Caco-2 (cell line): ENCODE results near the gene FAM83E. TPM values are rescaled to one million over a fixed set of nuclear protein-coding genes. Genes with fewer than 3 reads are reported as not detected.

Experiments used
- BruUV-seq: library from RNA; stranded (reverse); fragments of 400-500 nt; replicated peaks from 2 replicates; lab custom pipeline; 2021; lab: Mats Ljungman, UMichigan
- CTCF ChIA-PET: fragments of 300-600 bp; sonication (Branson Sonifier 250); formaldehyde crosslinking; loops from one replicate; lab custom pipeline; 2022; ENCODE audit warnings: antibody characterized with exemption; lab: Charles Lee
- POLR2A ChIA-PET: fragments of 300-600 bp; sonication (Branson Sonifier 250); formaldehyde crosslinking; loops from one replicate; lab custom pipeline; 2022; ENCODE audit warnings: antibody characterized with exemption; lab: Charles Lee
- DNase-seq, 2 experiments: peaks; one replicate each; pipeline versions ENCODE4 v3.0.0 to v3.0.0-alpha.2; 2020 to 2022
- H3K27me3 ChIP-seq: replicated peaks from 2 replicates; pipeline ENCODE4 v1.6.0; 2011; ENCODE audit warnings: low read length; ENCODE audit not compliant: control insufficient read depth, insufficient read depth
- H3K36me3 ChIP-seq: 2 replicates; pipeline ENCODE4 v1.5.1; 2011; ENCODE audit warnings: low read length; ENCODE audit not compliant: control insufficient read depth, insufficient read depth
- H3K4me1 ChIP-seq: fragments of 250-450 bp; sonication (Bioruptor Pico); 2 replicates; pipeline ENCODE4 v1.5.1; 2020; ENCODE audit warnings: mild to moderate bottlenecking
- H3K4me3 ChIP-seq: 2 replicates; pipeline ENCODE4 v1.5.1; 2011; ENCODE audit warnings: low read depth, mild to moderate bottlenecking, control low read depth, low read length
- H3K9me3 ChIP-seq: fragments of 250-450 bp; sonication (Bioruptor Pico); 2 replicates; pipeline ENCODE4 v1.5.1; 2020; ENCODE audit warnings: mild to moderate bottlenecking, moderate library complexity
- H3K27ac Mint-ChIP-seq: one replicate; pipeline ENCODE4 v1.8.0; 2022; ENCODE audit warnings: mixed read lengths; ENCODE audit not compliant: unreplicated experiment
- H3K27me3 Mint-ChIP-seq: one replicate; pipeline ENCODE4 v1.8.0; 2022; ENCODE audit warnings: mixed read lengths; ENCODE audit not compliant: insufficient read depth, unreplicated experiment
- H3K36me3 Mint-ChIP-seq: one replicate; pipeline ENCODE4 v1.8.0; 2022; ENCODE audit warnings: mild to moderate bottlenecking, mixed read lengths; ENCODE audit not compliant: insufficient read depth, unreplicated experiment
- H3K4me1 Mint-ChIP-seq: one replicate; pipeline ENCODE4 v1.8.0; 2022; ENCODE audit warnings: low read depth, mixed read lengths; ENCODE audit not compliant: unreplicated experiment
- H3K4me3 Mint-ChIP-seq: one replicate; pipeline ENCODE4 v1.8.0; 2022; ENCODE audit warnings: mild to moderate bottlenecking, moderate library complexity, mixed read lengths; ENCODE audit not compliant: unreplicated experiment
- H3K9me3 Mint-ChIP-seq: one replicate; pipeline ENCODE4 v1.8.0; 2022; ENCODE audit warnings: mixed read lengths; ENCODE audit not compliant: unreplicated experiment
- intact Hi-C: fragments of 100-400 bp; cut with micrococcal nuclease; formaldehyde crosslinking; loops from one replicate; pipeline ENCODE4 v1.10.0; 2022; ENCODE audit not compliant: unreplicated experiment
- total RNA-seq: library from RNA; stranded (reverse); gene quantifications from 2 replicates; pipeline ENCODE4 v1.2.3, GENCODE V29; 2022
- TF ChIP-seq, protein P1 (sequence below), 2 experiments: fragments of 200-600 bp in 1 of 2; IDR thresholded peaks; 1 replicate in 1 of 2; 2 replicates in 1 of 2; pipeline versions ENCODE4 v1.5.1 to v1.8.0; 2011 to 2022; ENCODE audit warnings: antibody characterized with exemption in 1 of 2, control low read depth in 1 of 2, inconsistent platforms in 1 of 2, low read depth in 1 of 2, low read length in 1 of 2, mild to moderate bottlenecking in 1 of 2, moderate library complexity in 1 of 2; ENCODE audit not compliant: insufficient read depth in 1 of 2, severe bottlenecking in 1 of 2, unreplicated experiment in 1 of 2

Gene FAM83E
- total RNA-seq, 1 experiment from 2014 or later: 6.8 TPM

DNA sequence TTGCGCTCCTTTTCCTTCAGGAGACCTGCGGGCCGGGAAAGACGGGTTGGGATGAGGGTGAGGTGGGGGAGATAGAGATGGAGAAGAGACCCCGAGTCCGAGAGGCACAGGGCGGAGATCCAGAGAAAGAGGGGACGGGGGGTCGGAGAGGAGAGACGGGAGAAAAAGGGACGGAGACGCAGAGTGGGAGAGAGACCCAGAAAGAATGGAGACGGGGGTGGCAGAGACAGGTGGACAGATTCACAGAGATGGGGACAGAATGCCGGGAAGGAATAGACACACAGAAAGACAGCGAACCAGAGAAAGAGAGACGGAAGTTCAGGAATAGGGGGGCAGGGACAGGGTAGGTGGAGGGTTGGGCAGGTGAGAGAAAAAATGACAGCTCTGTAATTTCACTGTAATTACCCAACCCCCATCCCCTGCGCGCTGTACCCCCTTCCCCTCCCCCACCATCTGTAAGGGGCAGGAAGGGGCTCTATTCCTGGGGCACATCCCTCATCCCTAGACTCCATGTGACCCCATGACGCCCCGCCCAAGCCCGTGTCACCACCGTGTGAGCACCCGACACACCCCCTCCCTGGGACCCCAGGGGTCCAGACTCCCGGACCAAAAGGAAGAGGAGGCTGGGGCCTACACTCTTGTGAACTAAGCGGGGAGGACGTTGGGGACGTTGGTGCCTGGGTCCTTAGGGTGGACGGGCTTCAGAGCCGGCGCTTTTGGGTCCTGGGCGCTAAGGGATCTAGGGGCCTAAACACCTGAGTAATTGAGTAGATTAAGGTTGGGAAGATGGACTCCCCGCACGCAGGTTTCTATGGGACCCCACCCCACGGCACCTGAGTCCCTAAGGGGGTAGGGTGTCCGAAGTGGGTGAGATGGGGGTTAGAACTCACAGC lies 21.3 kb upstream of the FAM83E start:
- Histone ChIP-seq H3K27me3 (no peaks in the 10 kb centered on the region), H3K4me3 (peak overlapping the region; percentile 53), H3K36me3 (0 out of 2 replicates have a peak, but pooled peaks cover under 1% of the 10 kb centered on the region), H3K9me3 (no peaks in the 10 kb centered on the region), H3K4me1 (peaks cover 45% of the 10 kb centered on the region)
- intact Hi-C loops: loop anchor here (2.0 to 5.0 kb wide), 3 partner anchors 133 to 326 kb away; partner anchors contain the start of gene HSD17B14
- peak overlapping the region; percentile 93 for H3K27ac Mint-ChIP-seq
- BruUV-seq: no TSS peak
- peaks cover 9% of the 10 kb centered on the region for H3K9me3 Mint-ChIP-seq
- ChIA-PET POLR2A (interaction anchor here (0.6 to 2.0 kb wide), 5 partner anchors 12 to 1075 kb away, joined by 3 to 17 read pairs (median 5); partner anchors contain the start of genes RPL18 and SPHK2), CTCF (no interaction called here)
- H3K4me3 Mint-ChIP-seq: peak overlapping the region; percentile 80
- H3K36me3 Mint-ChIP-seq: peaks cover 65% of the 10 kb centered on the region
- TF ChIP-seq, protein P1, sequence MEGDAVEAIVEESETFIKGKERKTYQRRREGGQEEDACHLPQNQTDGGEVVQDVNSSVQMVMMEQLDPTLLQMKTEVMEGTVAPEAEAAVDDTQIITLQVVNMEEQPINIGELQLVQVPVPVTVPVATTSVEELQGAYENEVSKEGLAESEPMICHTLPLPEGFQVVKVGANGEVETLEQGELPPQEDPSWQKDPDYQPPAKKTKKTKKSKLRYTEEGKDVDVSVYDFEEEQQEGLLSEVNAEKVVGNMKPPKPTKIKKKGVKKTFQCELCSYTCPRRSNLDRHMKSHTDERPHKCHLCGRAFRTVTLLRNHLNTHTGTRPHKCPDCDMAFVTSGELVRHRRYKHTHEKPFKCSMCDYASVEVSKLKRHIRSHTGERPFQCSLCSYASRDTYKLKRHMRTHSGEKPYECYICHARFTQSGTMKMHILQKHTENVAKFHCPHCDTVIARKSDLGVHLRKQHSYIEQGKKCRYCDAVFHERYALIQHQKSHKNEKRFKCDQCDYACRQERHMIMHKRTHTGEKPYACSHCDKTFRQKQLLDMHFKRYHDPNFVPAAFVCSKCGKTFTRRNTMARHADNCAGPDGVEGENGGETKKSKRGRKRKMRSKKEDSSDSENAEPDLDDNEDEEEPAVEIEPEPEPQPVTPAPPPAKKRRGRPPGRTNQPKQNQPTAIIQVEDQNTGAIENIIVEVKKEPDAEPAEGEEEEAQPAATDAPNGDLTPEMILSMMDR (IDR thresholded peaks at IDR 0.05; ENCODE audit: insufficient read depth in 1 of 2, low read depth in 1 of 2, low read length in 1 of 2, severe bottlenecking in 1 of 2, unreplicated experiment in 1 of 2): no peak
- no peaks in the 10 kb centered on the region for H3K27me3 Mint-ChIP-seq
- peaks cover 36% of the 10 kb centered on the region for H3K4me1 Mint-ChIP-seq
- peak in 1 of 2 experiments; percentile 56 for DNase-seq

DNA sequence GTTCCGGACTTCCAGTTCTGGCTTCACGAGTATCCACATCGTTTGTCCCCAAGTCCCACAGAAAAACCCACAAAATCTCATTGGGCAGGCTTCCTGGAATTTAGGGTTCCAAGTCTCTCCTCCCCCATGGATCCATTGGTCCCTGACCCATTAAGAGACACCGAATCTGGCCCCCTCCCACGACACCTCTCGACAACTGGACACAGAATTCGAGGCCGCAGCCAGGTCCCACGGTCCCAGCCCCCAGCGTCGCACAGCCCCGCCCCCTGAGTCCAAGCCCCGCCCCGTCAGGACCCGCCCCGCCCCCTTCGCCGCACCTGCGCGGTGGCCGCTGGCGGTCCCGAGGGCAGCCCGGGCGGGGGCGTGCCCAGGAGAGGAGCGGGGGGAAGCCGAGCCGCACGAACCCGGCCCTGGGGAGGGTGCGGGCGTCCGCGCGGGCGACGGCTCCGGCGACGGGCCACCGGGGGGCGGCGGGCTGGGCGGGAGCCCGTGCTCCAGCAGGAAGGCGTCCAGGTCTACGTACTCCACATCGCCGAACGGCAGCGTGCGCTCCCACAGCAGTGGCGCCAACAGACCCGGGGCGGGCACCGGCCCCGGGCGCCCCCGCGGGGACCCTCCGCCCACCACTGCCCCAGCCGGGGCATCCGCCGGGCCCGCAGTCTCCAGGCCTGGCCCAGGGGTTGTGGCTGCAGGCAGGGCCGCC lies 20.5 kb upstream of the FAM83E start:
- CTCF ChIA-PET: no interaction called here
- H3K4me3 Mint-ChIP-seq: peak overlapping the region; percentile 80
- intact Hi-C loops: loop anchor here (5.0 kb wide), 2 partner anchors 202 to 327 kb away; partner anchors contain the start of gene HSD17B14
- H3K27ac Mint-ChIP-seq: peak overlapping the region; percentile 93
- peaks cover 36% of the 10 kb centered on the region for H3K4me1 Mint-ChIP-seq
- H3K4me3 ChIP-seq: peak overlapping the region; percentile 53
- no TSS peak for BruUV-seq
- H3K9me3 ChIP-seq: no peaks in the 10 kb centered on the region
- H3K36me3 Mint-ChIP-seq: peaks cover 73% of the 10 kb centered on the region
- H3K27me3 ChIP-seq: no peaks in the 10 kb centered on the region
- 0 out of 2 replicates have a peak, but pooled peaks cover 1% of the 10 kb centered on the region for H3K36me3 ChIP-seq
- H3K27me3 Mint-ChIP-seq: no peaks in the 10 kb centered on the region
- H3K4me1 ChIP-seq: peaks cover 45% of the 10 kb centered on the region
- peaks cover 9% of the 10 kb centered on the region for H3K9me3 Mint-ChIP-seq
- peak; percentile 77 to 85 for DNase-seq
- TF ChIP-seq, protein P1 (IDR thresholded peaks at IDR 0.05; ENCODE audit: insufficient read depth in 1 of 2, low read depth in 1 of 2, low read length in 1 of 2, severe bottlenecking in 1 of 2, unreplicated experiment in 1 of 2): no peak
- POLR2A ChIA-PET: interaction anchor here (2.6 kb wide), 1 partner anchor 17 kb away, joined by 37 read pairs; the partner anchor contains the start of genes RPL18 and SPHK2
